ENCODE measurements around the gene PARP6.

The PARP6 gene

GRCh38 chr15:72230197-72231065, 41.9 kb downstream of the PARP6 start:
- peak; percentile 69 to 86 for DNase-seq

- DNase-seq, result no peak
Observed at GRCh38 chr15:72229947-72230196, 42.5 kb downstream of the PARP6 start.

DNA sequence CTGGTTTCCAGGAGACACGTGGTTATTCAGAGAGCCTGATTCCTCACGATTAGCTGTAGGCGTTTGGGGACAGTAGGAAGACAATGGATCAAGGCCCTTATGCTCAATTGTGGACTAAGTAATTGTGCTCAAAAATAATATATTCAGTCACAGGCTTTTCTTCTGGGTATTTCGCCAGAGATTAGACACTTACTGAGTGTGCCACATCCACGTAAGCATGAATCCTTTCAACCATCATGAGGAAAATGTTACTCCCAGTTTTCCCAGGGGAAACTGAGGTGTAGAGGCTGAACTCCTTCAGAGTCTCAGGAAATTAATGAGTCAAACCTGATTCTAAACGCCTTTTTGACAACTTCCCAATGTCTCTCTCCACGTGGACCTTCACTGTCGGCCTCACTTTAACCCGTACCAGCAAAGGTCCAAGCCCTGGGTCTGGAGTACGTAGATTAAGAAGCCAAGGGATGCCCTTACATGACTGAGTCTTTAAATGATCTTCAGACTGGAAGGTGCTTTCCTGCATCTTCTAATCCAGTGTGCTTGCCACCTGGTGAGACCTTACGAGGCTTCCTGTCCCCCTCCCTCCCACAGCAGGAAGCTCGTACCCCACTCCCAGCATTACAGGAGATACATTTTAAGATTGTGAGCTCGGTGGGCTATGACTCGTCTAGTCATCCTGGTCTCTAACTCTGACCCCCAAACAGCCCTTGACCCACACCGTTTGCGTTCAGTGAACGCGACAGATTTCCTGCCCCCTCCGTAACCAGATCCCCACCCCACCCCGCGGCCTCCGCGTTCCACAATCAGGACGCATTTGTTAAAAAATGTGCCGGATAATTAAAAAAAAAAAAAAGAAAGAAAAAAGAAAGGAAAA, 43.0 kb downstream of the PARP6 start:
- DNase-seq, result no peak

GRCh38 chr15:72227720-72228119, 44.6 kb downstream of the PARP6 start:
- DNase-seq, result no peak

GRCh38 chr15:72227192-72227586, 45.2 kb downstream of the PARP6 start:
- DNase-seq, result peak; percentile 47 to 83

- no peak for DNase-seq
Observed at GRCh38 chr15:72223278-72223677, 49.1 kb downstream of the PARP6 start.

DNA sequence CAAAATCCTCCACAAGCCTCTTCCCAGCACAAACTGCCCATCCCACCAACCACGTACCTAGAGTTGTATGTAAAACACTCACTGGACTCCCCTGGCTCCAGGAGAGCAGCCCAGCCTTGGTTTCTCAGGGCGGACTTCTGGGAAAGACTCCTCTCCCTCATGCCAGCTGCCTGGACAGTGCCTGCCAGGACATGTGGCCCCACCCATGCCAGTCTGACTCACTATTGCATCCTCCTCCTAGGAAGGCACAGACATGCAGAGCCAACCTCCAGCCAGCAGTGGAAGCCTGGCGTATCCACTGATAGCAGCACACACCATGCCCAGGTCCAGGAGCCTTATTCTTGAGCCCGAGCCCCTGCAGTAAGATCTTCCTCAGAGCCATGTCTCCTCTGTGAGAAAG, 50.0 kb downstream of the PARP6 start:
- peak; percentile 77 to 89 for DNase-seq

GRCh38 chr15:72220687-72221086, 51.7 kb downstream of the PARP6 start:
- DNase-seq, result no peak

DNA sequence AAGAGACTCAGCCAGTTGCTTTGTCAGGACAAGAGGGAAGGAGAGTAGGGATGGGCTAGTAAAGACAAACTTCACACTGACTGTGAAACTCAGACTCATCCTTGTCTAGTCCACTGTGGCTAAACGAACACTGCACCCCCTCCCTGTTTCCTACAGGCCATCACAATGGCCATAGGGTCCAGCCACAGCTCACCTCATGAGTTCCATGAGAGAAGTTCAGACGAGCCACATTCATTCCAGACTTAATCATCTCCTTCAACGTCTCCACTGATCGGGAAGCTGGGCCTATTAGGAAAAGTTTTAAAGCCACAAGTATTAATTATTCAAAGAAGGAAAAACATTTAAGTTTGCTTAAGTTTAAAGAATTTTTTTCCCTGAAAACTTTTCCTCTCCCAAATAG, 55.1 kb downstream of the PARP6 start:
- no peak for DNase-seq

- no peak for DNase-seq
Observed at GRCh38 chr15:72216079-72216478, 56.3 kb downstream of the PARP6 start.

DNA sequence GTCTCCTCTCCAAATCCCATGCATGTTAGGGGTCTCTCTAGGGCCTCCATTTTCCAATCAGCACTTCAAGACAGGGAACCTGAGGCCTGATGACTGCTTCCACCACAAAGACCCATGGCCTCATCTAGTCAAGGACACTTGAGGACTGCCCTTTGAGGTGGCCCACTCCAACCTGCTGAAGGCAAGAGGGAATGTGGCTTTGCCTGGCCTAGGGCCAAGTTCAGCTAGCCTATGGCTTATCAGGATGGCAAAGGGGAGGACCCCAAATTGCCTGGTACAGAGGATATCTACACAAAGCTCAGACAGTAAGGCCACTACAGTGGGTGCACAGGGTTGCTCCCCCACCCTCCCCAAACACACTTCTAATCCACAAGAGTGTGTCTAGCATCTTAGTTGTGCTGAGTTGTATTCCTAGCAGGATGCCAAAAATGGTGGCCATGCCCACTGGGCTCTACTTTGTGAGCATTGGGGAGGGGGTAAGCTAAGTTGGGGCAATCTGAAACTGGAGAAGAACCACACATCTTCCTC, 64.7 kb downstream of the PARP6 start:
- DNase-seq, result no peak

DNA sequence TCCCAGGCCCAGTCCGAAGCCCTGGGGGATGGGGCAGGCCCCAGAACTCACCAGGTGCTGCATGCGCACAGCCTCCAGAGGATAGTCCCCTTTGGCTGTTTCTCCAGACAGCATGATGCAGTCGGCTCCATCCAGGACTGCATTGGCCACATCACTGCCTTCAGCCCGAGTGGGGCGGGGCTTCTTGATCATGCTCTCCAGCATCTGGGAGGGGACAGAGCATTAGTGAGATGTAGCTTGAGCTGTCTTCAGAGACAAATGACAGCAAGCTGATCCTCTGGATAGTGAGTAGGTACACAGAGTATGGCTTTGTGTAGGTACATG, 65.7 kb downstream of the PARP6 start:
- DNase-seq, result no peak

DNA sequence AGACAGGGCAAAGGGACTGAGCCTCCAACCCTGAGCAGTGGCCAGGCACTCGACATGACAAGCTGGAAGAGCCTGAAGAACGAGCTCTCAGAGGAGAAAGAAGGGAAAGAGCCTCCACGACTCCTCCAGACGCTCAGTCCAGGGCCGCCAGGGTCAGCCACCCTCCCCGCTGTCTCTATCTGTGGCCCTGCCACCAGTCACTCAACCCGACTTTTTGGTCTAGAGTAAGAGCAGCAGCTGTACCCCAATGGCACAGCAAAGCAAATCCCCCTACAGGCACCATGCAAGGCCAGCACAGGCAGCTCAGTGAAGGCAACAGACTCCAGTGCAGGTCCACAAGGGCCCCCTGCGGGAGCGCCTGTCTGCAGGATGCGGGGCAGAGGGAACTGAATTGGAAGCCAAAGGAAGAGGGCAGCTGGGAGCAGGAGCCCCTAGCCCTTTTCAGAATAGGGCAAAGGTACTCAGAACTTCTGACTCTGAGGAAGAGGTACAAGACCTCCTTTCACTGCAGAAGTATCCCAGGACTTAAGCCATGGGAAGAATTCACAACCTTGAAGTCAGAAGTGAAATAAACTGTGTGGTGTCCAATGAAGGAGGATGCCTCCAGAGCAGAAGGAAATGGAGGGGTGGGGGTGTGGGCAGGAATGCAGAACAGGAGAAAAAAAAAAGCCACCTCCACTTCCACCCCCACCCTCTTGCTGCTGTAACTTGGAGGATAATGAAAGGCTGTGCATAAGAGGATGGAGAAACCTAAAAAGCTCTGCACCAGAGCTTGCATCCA, 66.3 kb downstream of the PARP6 start:
- no peak for DNase-seq

GRCh38 chr15:72205273-72205672, 67.1 kb downstream of the PARP6 start:
- DNase-seq, result no peak

- DNase-seq, result no peak
Observed at GRCh38 chr15:72203507-72203837, 68.9 kb downstream of the PARP6 start.

DNA sequence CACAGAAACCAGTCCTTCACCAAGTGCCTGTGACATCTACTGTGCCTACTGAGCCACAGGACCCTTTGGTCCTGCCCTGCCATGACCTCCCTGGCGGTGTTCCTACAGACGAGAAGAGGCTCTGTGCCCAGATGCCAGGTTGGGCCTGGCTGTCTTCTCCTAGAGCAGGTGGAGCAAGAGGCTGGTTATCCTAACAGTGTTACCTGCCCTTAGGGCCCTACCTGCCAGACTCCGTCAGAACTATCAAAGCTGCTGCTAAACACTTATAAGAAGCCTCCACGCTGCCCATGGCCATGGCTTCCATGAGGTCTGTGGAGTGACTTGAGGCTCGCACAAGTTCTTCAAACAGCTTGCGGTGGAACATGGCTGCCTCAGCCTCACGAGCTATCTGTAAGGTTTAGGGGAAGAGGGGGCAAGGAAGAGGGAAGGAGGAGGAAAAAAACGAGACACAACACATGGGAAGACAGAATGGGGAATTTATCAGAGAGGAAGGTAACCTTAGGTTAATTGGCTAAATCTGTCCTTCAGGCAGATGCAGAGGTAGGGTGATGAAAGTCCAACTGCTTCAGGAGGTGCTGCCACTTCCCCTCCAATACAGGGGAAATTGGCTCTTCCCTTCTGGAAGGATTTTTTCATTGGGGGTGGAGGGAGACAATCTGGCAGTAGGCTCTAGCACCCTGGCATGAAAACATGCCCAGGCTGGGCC, 69.4 kb downstream of the PARP6 start:
- no peak for DNase-seq

DNA sequence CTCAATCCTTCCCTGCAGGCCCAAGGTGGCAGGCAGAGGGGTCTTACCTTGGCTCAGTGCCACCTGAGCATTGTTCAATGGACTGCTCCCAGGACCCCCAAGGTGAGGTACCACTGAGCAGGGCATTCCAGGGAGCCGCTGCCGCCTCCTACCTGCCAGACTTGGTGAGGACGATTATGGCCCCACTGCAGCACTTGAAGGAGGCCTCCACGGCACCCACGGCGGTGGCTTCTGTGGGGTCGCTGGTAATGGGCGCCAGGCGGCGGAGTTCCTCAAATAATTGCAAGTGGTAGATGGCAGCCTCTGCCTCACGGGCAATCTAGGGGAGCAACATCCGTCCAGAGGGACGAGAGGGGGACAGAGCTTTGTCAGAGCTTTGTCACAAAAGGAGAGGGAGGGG, 70.1 kb downstream of the PARP6 start:
- no peak for DNase-seq

- DNase-seq, result no peak
Observed at GRCh38 chr15:72201391-72201921, 70.9 kb downstream of the PARP6 start.

DNA sequence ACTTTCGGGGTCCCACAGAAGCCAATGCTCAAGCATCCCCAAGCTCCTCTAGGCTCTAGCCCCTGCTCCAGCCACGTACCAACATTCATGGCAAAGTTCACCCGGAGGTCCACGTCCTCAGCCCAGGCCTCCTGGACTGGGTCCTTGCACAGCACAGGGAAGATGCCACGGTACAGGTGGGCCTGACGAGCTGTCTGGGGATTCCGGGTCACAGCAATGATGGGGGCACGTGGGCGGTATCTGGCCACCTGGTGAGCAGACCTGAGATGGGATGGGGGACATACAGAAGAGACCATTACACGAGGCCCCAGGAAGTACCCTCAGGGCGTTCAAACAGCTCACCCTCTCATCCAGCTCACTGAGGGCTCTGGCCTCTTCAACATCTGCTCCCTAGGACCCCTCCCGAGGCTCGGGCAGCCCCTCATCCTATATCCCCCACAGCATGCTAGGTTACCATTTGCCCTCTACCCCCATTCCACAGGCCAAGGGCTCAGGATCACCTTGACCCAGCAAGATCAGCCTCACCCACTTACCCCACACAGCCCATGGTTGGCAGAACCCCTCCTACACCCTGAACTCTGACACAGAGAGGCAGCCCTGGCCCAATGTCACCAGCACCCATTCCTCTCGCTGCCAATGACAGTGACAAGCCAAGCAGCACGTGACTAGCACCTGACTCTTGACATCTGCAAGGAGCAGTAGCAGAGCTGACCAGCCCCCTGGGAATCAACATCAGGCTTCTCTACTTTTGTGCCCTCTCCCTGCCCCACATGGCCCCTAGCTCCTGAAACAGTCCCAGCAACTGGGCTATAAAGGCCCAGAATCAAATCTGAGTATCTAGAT, 71.7 kb downstream of the PARP6 start:
- no peak for DNase-seq

DNA sequence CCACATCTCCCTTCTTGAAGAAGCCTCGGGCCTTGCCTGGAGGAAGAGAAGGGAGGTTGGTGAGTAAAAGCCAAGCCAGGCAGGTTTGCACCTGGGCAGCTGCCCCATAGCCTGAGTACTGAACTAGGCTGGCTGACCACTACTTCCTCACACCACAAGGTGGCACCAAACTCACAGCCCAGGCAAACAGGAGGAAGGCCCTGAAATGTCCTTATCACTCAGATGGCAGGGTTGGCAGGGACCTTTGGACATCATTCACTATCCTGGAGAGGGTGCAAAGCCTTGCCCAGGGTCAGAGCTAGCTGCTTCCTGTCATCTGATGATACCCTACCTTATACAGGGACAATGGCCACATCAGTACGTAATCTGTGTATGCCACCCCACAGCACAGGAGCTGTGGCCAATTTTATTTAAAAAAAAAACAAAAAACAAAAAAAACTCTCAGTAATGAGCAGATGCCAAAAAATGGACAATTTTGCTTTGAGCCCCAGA, 72.6 kb downstream of the PARP6 start:
- DNase-seq, result peak; percentile 68 to 82

GRCh38 chr15:72199205-72199515, 73.2 kb downstream of the PARP6 start:
- no peak for DNase-seq

All from SW 1271 (cell line).